NCI-H1694 treated with DMSO at 0.1 percent for 48 hours (cell line): Measurements from ENCODE around the gene MROH2B.
"Not testable (repeated sequence)": the region's sequence is repeated elsewhere in the genome, so short reads cannot be mapped to it uniquely, and the experiment has no call there.

ENCODE experiments used
- DNase-seq: peaks from one replicate; lab custom pipeline; 2025; lab: John Stamatoyannopoulos, UW

MROH2B gene

DNA sequence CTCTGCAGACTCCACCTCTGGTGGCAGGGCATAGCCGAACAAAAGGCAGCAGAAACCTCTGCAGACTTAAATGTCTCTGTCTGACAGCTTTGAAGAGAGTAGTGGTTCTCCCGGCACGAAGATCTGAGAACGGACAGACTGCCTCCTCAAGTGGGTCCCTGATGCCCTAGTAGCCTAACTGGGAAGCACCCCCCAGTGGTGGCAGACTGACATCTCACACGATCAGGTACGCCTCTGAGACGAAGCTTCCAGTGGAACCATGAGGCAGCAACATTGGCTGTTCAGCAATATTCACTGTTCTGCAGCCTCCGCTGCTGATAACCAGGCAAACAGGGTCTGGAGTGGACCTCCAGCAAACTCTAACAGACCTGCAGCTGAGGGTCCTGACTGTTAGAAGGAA is 48.5 kb downstream of the MROH2B start:
- not testable (repeated sequence) for DNase-seq

DNA sequence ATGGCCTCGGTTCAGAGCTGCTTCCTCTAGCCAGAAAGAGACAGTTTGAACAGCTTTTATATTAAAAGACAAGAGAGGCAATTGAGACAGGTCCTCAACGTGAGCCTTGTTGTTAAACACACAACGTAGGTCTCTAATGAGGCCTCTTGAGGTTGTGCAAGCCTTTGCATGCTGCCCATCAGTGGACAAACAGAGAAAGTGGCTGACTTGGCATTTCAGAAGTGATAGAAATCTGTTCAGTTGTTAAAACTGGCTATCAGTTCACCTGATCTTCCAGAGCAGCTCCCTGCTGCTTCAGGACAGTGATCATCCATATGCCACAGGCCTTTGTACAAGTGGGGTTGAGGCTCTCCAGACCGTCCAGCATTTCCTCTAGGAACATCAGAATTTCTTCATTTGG is 58.8 kb downstream of the MROH2B start:
- DNase-seq, result no peak

GRCh38 chr5:41010572-41010971 is 60.6 kb downstream of the MROH2B start:
- DNase-seq, result no peak

DNA sequence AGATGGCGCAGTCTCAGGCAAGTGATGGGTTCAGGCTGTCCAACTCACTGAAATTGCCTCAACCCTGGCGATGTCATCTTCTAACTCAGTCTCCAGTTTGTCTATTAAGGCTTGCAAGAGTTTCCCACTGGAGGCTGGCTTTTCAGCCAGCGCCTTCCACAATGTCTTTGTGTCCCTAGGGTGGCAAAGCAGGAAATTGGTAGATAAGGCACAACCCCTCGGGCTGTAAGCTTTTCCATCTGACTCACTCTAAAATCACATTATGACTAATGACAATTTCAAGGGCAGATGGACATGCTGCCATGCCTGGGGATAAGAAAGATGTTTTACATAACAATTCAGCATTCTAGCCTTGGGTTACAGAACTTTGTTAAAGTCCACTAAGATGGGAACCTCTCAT is 61.9 kb downstream of the MROH2B start:
- DNase-seq, result no peak

DNA sequence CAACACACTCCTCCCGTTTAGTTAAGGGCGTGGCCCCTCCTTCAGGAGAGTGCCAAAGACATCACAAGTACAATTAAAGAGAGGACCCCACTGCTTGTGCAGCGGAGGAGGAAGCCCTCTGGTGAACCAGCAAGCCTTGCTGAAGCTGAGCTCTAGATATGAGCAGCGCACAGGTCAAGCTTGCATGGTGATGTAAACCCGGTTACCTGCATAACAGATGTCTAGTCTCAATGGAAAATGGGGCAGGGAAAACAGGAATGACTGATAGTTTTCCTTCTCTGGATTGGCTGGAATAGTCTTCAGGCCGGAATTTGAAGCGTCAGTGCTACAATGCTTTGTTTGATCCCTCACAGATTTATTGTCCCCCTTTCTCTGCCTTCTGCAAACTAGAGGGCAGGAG is 66.2 kb downstream of the MROH2B start:
- no peak for DNase-seq

DNA sequence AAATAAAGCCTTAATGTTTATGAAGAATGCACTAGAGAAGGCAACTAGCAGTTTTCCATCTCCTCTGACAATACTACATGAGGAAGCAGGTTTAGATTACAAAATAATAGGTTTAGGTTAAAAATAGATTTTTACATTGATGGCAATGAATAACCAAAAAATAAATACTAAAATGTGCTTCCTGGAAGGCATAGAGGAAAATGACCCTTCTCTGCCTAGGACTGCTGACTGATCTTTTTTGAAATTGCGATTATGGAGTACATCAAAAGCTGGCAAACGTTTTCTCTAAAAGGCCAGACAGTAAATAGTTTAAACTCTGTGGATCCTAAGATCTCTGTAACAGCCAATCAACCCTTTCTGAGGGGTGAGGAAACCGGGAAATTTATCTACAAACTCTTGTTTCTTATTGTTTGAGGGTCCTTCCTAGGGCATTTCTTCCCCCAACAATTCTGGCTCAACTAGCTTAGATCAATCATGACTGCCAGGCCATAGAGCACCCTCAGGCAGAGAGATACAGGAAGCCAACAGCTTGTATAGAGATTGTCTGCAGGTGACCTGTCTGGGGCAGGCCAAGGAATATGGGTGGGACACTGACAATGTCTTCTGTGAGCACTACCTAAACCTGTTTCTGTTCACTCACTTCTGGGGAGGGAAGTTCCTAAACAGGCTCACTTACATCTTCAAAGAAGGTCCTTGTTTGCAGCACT is 67.3 kb downstream of the MROH2B start:
- DNase-seq, result no peak

DNA sequence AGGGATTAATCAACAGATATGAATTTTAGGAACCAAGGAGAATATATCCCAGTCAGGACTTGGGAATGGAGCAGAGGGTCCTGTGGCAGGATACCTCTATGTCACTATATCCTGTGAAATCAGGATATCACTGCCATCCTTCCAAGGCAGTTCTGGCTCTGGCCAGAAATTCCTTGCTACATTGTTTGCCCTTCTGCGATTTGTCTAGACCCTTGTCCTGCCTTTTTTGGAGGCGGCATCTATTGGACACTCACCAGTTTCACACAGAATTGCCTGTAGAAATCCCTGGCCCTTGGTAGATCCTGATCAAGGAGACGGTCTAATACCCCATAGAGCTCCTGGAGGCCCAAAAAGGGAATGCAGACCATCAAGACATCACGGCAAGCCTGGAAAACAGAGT is 71.2 kb downstream of the MROH2B start:
- no peak for DNase-seq

- no peak for DNase-seq
These were observed 72.0 kb downstream of the MROH2B start for GRCh38 chr5:40999142-40999541.

DNA sequence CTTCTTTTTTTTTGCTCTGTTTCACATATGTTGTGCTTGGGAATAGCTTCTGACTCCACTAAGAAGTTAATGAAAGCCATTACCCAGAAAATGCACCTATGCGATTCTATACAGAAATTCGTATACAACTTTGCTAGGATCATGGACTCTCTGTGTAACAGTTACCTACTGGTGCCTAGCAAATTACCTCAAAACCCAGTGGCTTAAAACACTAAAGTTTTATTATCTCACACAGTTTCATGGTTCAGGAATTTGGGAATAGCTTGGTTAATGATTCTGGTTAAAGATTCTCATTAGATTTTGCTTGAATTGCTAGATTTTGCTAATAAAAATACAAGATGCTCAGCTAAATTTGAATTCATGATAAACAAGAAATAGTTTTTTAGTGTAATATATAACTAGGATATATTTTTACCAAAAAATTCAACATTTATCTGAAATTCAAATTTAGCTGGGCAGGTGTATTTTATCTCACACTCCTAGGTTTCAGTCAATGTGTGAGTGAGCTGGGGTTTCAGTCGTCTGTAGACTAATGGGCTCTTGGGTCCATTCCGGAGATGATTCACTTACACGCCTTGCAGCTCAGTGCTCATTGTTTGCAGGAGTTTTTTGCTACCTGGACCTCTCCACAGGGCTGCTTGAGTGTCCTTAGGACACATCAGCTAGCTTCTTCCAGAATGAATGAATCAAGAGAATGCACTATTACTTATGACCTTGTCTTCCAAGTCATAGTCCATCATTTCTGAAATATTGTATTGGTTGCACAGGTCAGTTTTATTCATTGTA is 75.1 kb downstream of the MROH2B start:
- DNase-seq, result no peak

- DNase-seq, result no peak
These were observed 79.1 kb downstream of the MROH2B start for GRCh38 chr5:40991981-40992559.

GRCh38 chr5:40991168-40991980 is 79.8 kb downstream of the MROH2B start:
- DNase-seq, result no peak

DNA sequence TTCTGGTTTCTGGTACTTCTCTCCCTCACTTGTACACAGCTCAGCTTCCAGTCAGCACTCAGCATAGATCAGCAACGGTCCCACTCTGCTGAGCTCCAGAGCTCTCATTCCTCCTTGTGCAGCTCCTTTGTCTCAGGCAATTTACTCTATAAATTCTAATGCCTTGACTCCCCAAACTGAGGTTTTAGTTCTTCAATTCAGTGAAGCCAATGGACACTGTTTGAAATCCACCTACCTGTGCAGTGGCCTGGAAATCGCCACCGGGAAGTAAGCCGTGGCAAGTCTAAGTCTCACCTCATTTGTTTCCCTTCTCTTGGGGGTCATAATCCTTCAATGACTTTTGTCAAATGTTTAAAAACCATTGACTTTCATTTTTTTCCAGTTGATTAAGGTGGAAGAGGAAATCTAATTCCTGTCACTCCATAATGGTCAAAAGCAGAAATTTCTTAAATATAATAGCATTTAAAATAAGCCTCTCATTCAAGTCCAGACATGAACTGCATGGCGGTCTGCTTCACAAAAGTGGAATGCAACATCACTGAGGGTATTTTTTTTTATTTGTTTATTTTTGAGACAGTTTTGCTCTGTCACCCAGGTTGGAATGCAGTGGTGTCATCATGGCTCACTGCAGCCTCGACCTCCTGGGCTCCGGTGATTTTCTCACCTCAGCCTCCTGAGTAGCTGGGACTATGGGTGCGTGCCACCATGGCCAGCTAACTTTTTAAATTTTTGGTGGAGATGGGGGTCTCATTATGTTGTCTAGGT is 82.2 kb downstream of the MROH2B start:
- DNase-seq, result no peak

DNA sequence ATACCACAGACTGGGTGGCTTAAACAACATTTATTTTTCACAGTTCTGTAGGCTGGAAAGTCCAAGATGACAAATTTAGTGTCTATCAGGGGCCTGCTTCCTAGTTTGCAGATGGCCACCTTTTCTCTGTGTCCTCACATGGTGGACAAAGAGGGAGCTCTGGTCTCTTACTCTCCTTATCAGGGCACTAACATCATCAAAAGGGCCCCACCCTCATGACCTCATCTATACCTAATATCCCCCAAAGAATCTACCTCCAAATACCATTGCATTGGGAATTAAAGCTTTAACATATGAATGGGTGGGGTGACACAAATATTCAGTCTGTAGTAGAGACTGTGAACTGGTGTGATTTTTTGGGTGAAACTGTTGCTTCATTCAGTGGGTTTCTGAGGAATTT is 83.8 kb downstream of the MROH2B start:
- no peak for DNase-seq

- DNase-seq, result no peak
These were observed 84.5 kb downstream of the MROH2B start for GRCh38 chr5:40986666-40987065.

DNA sequence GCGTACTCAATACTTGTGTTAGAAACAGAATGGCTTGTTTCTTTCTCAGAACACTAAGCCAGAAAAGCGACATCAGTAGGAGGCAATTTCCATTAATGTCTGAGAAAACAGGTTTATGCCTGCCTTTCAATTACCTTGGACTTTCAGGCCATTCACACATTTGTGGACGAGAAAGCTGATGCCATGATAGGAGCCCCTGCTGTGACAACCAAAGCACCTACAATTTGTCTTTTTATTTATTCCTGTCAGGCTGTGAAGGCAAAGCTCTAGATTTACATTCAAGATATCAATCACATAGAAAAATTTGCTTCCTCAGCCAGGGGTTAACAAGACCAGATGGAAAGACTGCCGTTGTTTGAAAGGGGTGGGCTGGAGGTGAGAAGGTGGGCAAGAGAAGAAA is 85.6 kb downstream of the MROH2B start:
- no peak for DNase-seq

DNA sequence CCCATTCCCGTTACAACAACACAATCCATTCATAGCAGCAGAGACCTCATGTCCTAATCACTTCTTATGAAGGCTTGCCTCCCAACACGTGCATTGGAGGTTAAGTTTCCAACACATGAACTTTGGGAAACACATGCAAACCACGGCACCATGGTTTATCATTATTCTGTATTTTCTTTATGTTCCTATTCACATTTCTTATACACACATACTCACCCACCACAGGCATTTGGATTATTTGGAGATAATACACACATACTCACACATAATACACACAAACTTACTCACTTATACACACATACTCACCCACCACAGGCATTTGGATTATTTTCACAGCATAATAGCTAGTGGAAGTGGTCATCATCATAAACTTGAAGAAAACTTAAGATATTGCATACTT is 86.3 kb downstream of the MROH2B start:
- DNase-seq, result no peak

- no peak for DNase-seq
These were observed 87.4 kb downstream of the MROH2B start for GRCh38 chr5:40983781-40984180.

DNA sequence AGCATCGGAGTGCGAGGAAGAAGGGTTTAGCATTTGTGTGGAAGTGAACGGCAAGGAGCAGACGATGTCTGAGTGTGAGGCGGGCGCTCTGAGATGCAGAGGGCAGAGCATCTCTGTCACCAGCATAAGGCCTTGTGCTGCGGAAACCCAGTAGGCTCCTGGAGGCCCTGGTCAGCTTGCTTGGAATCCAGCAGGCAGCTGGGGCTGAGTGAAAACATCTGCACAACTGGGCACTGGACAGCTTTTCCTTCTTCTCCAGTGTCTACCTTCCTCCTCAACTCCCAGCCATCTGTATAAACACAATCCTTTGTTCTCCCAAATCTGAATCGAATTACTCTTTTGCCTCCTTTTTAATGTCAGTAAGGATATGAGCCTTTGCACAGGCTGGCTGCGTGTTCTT is 89.7 kb downstream of the MROH2B start:
- no peak for DNase-seq

GRCh38 chr5:40976836-40977235 is 94.3 kb downstream of the MROH2B start:
- DNase-seq, result no peak

DNA sequence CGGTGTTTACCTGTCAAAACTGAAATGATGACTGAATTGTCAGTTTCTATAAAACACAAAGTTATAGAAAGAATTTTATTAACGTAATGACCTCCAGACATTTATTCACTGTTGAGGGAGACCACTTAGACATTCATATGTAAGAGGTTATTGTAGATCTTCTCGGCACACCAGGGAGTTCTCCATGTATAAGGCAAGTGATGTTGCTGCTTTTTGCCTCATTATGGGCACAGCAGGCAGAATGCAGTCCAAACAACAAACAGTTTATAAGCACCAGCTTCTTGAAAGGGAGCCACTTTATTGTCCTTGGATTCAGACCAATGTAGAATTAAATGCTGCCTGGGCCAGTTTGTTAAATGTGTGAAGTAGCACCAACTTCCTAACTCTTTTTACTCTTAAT is 95.1 kb downstream of the MROH2B start:
- no peak for DNase-seq

- DNase-seq, result no peak
These were observed 97.7 kb downstream of the MROH2B start for GRCh38 chr5:40973364-40974004.
